Measurements from ENCODE around the gene TIMM8A.

The TIMM8A gene

GRCh38 chrX:101393530-101394305, 45.2 kb upstream of the TIMM8A start:
- no peak for TF ChIP-seq CSDC2 (CRISPR knock-in tag; IDR thresholded peaks at IDR 0.05)
- TF ChIP-seq ZNF70 (CRISPR knock-in tag; IDR thresholded peaks at IDR 0.05): no peak
- TF ChIP-seq BACH2 (CRISPR knock-in tag; IDR thresholded peaks at IDR 0.05; ENCODE audit: borderline replicate concordance): no peak
- TF ChIP-seq SNAI2 (CRISPR knock-in tag; IDR thresholded peaks at IDR 0.05): no peak
- TF ChIP-seq TCF4 (CRISPR knock-in tag; IDR thresholded peaks at IDR 0.05; ENCODE audit: borderline replicate concordance): no peak
- no peak for TF ChIP-seq GLIS3 (CRISPR knock-in tag; IDR thresholded peaks at IDR 0.05)
- TF ChIP-seq ZC3H10 (CRISPR knock-in tag; IDR thresholded peaks at IDR 0.05): no peak
- TF ChIP-seq OSR1 (CRISPR knock-in tag; IDR thresholded peaks at IDR 0.05): no peak
- no peak for TF ChIP-seq ZFP30 (CRISPR knock-in tag; IDR thresholded peaks at IDR 0.05)
- no peak for TF ChIP-seq CSRNP3 (CRISPR knock-in tag; IDR thresholded peaks at IDR 0.05)
- TF ChIP-seq ARNTL (CRISPR knock-in tag; IDR thresholded peaks at IDR 0.05; ENCODE audit: borderline replicate concordance, low read depth): no peak
- TF ChIP-seq ESRRG (CRISPR knock-in tag; IDR thresholded peaks at IDR 0.05): no peak
- TF ChIP-seq ZFP3 (CRISPR knock-in tag; IDR thresholded peaks at IDR 0.05): no peak
- TF ChIP-seq RARB (CRISPR knock-in tag; IDR thresholded peaks at IDR 0.05): no peak
- no peak for TF ChIP-seq ZNF8 (CRISPR knock-in tag; IDR thresholded peaks at IDR 0.05)
- no peak for TF ChIP-seq TSHZ2 (CRISPR knock-in tag; IDR thresholded peaks at IDR 0.05)
- TF ChIP-seq ZNF565 (CRISPR knock-in tag; conservative IDR thresholded peaks at IDR 0.05; ENCODE audit: low read depth): no peak
- ATAC-seq: no peak

- no peak for ATAC-seq
- no peak for TF ChIP-seq TSHZ2 (CRISPR knock-in tag; IDR thresholded peaks at IDR 0.05)
- TF ChIP-seq PPARA (CRISPR knock-in tag; IDR thresholded peaks at IDR 0.05; ENCODE audit: borderline replicate concordance): no peak
- no peak for TF ChIP-seq POU6F1 (CRISPR knock-in tag; IDR thresholded peaks at IDR 0.05; ENCODE audit: borderline replicate concordance, low read depth)
- TF ChIP-seq CSRNP3 (CRISPR knock-in tag; IDR thresholded peaks at IDR 0.05): no peak
- no peak for TF ChIP-seq PATZ1 (CRISPR knock-in tag; IDR thresholded peaks at IDR 0.05; ENCODE audit: borderline replicate concordance)
- no peak for TF ChIP-seq TCF4 (CRISPR knock-in tag; IDR thresholded peaks at IDR 0.05; ENCODE audit: borderline replicate concordance)
- no peak for TF ChIP-seq ZFP30 (CRISPR knock-in tag; IDR thresholded peaks at IDR 0.05)
- no peak for TF ChIP-seq CSDC2 (CRISPR knock-in tag; IDR thresholded peaks at IDR 0.05)
- TF ChIP-seq TOX (CRISPR knock-in tag; IDR thresholded peaks at IDR 0.05; ENCODE audit: borderline replicate concordance): no peak
- no peak for TF ChIP-seq RARB (CRISPR knock-in tag; IDR thresholded peaks at IDR 0.05)
- TF ChIP-seq SNAI2 (CRISPR knock-in tag; IDR thresholded peaks at IDR 0.05): no peak
- TF ChIP-seq ZNF70 (CRISPR knock-in tag; IDR thresholded peaks at IDR 0.05): no peak
- no peak for TF ChIP-seq ARNTL (CRISPR knock-in tag; IDR thresholded peaks at IDR 0.05; ENCODE audit: borderline replicate concordance, low read depth)
- TF ChIP-seq ZNF8 (CRISPR knock-in tag; IDR thresholded peaks at IDR 0.05): no peak
- TF ChIP-seq ZNF565 (CRISPR knock-in tag; conservative IDR thresholded peaks at IDR 0.05; ENCODE audit: low read depth): no peak
- TF ChIP-seq OSR1 (CRISPR knock-in tag; IDR thresholded peaks at IDR 0.05): no peak
- no peak for TF ChIP-seq ISL1 (CRISPR knock-in tag; IDR thresholded peaks at IDR 0.05)
Measured at GRCh38 chrX:101391831-101392230, 43.3 kb upstream of the TIMM8A start.
